ENCODE results near the gene TPR. TPM values are rescaled to one million over a fixed set of nuclear protein-coding genes. Genes with fewer than 3 reads are reported as not detected.

The TPR gene
- polyA plus RNA-seq, 1 donor (not counting 4 experiments of a cell fraction or from before 2014, with no cell fraction given), result 46.8 TPM

- Histone ChIP-seq H3K9me3 (ENCODE audit: control insufficient read depth, low read depth, low read length) (no peaks in the 10 kb centered on the region), H3K4me3 (ENCODE audit: control insufficient read depth in 2 of 3, extremely low read depth in 1 of 3, insufficient read depth in 2 of 3, low read depth in 1 of 3, low read length in 3 of 3) (no peak overlapping the region), H3K27ac (ENCODE audit: control insufficient read depth, insufficient read depth, low read length) (no peak overlapping the region), H3K9me1 (ENCODE audit: control insufficient read depth, extremely low read depth, insufficient read depth, low read length) (peaks cover 2% of the 10 kb centered on the region), H2AFZ (ENCODE audit: control insufficient read depth, low read length) (no peak overlapping the region), H3K27me3 (ENCODE audit: control insufficient read depth, extremely low read depth, insufficient read depth, low read length) (no peaks in the 10 kb centered on the region), H3K4me2 (ENCODE audit: control insufficient read depth, extremely low read depth, insufficient read depth, low read depth, low read length) (no peak overlapping the region), H3K9ac (ENCODE audit: control insufficient read depth, extremely low read depth, insufficient read depth, low read length) (no peak overlapping the region), H3K79me2 (ENCODE audit: control insufficient read depth, insufficient read depth, low read length) (no peaks in the 10 kb centered on the region), H4K20me1 (ENCODE audit: control insufficient read depth, extremely low read depth, insufficient read depth, low read length) (no peaks in the 10 kb centered on the region), H3K4me1 (ENCODE audit: control insufficient read depth, extremely low read depth, insufficient read depth, low read length) (no peaks in the 10 kb centered on the region), H3K36me3 (ENCODE audit: control insufficient read depth in 2 of 2, extremely low read depth in 1 of 2, insufficient read depth in 2 of 2, low read length in 2 of 2) (peaks cover 6 to 11% of the 10 kb centered on the region in 2 experiments)
- dilution Hi-C loops (cut with MboI; ENCODE audit: extremely low pct_ligation_motif_present, low sequenced_read_pairs), result no loop called here
- DNase-seq (ENCODE audit: low read depth, low spot score) (no peak), FAIRE-seq (no peak)
- TF ChIP-seq EZH2 (IDR thresholded peaks at IDR 0.05; ENCODE audit: low read length) (no peak), CTCF (optimal IDR thresholded peaks at IDR 0.05 in 1 of 3, IDR thresholded peaks at IDR 0.05 in 1 of 3, conservative IDR thresholded peaks at IDR 0.05 in 1 of 3; ENCODE audit: extremely low read depth in 1 of 3, insufficient read depth in 2 of 3, low read length in 3 of 3) (no peak)
Measured at GRCh38 chr1:186311375-186312051, 63.5 kb downstream of the TPR start.

GRCh38 chr1:186310307-186310706 lies 64.7 kb downstream of the TPR start:
- dilution Hi-C loops (cut with MboI; ENCODE audit: extremely low pct_ligation_motif_present, low sequenced_read_pairs), result no loop called here
- no peak for FAIRE-seq
- Histone ChIP-seq H3K36me3 (ENCODE audit: control insufficient read depth in 2 of 2, extremely low read depth in 1 of 2, insufficient read depth in 2 of 2, low read length in 2 of 2) (peaks cover 3 to 6% of the 10 kb centered on the region in 2 experiments), H3K27ac (ENCODE audit: control insufficient read depth, insufficient read depth, low read length) (no peak overlapping the region), H4K20me1 (ENCODE audit: control insufficient read depth, extremely low read depth, insufficient read depth, low read length) (no peaks in the 10 kb centered on the region), H2AFZ (ENCODE audit: control insufficient read depth, low read length) (no peak overlapping the region), H3K9ac (ENCODE audit: control insufficient read depth, extremely low read depth, insufficient read depth, low read length) (no peak overlapping the region), H3K9me3 (ENCODE audit: control insufficient read depth, low read depth, low read length) (no peaks in the 10 kb centered on the region), H3K4me1 (ENCODE audit: control insufficient read depth, extremely low read depth, insufficient read depth, low read length) (no peaks in the 10 kb centered on the region), H3K9me1 (ENCODE audit: control insufficient read depth, extremely low read depth, insufficient read depth, low read length) (no peaks in the 10 kb centered on the region), H3K4me3 (ENCODE audit: control insufficient read depth in 2 of 3, extremely low read depth in 1 of 3, insufficient read depth in 2 of 3, low read depth in 1 of 3, low read length in 3 of 3) (no peak overlapping the region), H3K27me3 (ENCODE audit: control insufficient read depth, extremely low read depth, insufficient read depth, low read length) (no peaks in the 10 kb centered on the region), H3K79me2 (ENCODE audit: control insufficient read depth, insufficient read depth, low read length) (no peaks in the 10 kb centered on the region), H3K4me2 (ENCODE audit: control insufficient read depth, extremely low read depth, insufficient read depth, low read depth, low read length) (no peak overlapping the region)
- no peak for DNase-seq (ENCODE audit: low read depth, low spot score)
- TF ChIP-seq EZH2 (IDR thresholded peaks at IDR 0.05; ENCODE audit: low read length) (no peak), CTCF (optimal IDR thresholded peaks at IDR 0.05 in 1 of 3, IDR thresholded peaks at IDR 0.05 in 1 of 3, conservative IDR thresholded peaks at IDR 0.05 in 1 of 3; ENCODE audit: extremely low read depth in 1 of 3, insufficient read depth in 2 of 3, low read length in 3 of 3) (no peak)

Measured in keratinocyte (primary cell).